SKM-1 (cell line): ENCODE data around the gene EDA.
"Not testable (repeated sequence)": the region's sequence is repeated elsewhere in the genome, so short reads cannot be mapped to it uniquely, and the experiment has no call there.

Source experiments
- DNase-seq: peaks from one replicate; lab custom pipeline; 2025; ENCODE audit not compliant: unreplicated experiment; lab: John Stamatoyannopoulos, UW

Gene EDA

GRCh38 chrX:69948276-69948797 is 332.4 kb downstream of the EDA start:
- no peak for DNase-seq

GRCh38 chrX:69951753-69952152 is 335.8 kb downstream of the EDA start:
- DNase-seq, result no peak

GRCh38 chrX:69959712-69960111 is 343.8 kb downstream of the EDA start:
- no peak for DNase-seq

DNA sequence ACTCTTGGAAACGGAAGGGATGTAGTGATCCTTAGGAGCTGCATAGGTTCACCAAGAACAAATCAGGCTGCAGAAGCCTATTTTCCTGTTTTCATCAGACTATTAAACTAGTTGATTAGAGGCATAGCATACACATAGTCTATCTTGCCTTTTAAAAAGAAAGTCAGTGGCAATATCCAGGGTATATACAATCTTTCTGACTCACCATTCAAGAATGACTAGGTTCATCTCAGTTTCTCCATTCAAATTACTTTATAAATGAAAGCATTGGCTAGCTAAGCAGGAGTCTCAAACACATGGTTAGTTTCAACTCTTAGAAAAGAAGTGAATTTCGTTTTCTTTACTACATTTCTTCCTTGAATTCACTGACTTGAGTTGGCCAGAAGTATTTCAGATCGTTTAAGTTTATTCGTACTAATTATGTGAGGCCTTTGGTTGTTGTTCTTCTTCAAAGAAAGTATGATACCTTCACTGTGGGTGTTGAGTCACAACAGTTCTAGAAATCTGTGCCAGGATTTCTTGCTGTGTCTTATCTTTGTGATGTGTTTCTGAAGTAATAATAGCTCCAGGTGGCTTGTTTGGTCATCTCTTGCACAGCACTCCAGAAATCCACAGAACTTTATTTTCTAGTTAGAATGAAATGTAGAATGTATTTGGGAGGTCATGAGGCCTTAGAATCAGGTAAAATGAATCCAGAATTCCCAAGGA is 345.6 kb downstream of the EDA start:
- DNase-seq, result no peak

- no peak for DNase-seq
Measured at GRCh38 chrX:69968950-69969349, 353.0 kb downstream of the EDA start.

GRCh38 chrX:69969460-69969859 is 353.5 kb downstream of the EDA start:
- DNase-seq, result no peak

GRCh38 chrX:69987691-69988090 is 371.8 kb downstream of the EDA start:
- no peak for DNase-seq

GRCh38 chrX:69988955-69989394 is 373.1 kb downstream of the EDA start:
- DNase-seq, result no peak

- DNase-seq, result no peak
Measured at GRCh38 chrX:69991685-69992084, 375.8 kb downstream of the EDA start.

DNA sequence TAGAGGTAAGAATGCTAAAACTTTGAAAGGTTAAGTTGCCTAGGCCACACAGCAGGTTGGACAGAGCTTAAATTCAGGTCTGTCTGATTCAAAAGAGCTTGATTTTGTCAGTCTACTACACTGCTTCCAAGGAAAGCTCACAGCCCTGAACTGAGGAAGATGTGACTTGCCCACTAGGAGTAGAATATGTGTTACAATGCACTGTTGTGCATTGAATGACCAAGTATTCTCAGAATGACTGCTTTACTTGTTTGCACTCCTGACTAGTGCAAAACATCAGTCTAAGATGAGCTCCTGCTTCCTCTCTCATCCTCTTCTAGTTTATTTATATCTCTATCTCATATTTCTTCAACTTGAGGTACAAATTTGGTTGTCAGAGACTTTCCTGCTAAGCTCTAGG is 377.6 kb downstream of the EDA start:
- no peak for DNase-seq

DNA sequence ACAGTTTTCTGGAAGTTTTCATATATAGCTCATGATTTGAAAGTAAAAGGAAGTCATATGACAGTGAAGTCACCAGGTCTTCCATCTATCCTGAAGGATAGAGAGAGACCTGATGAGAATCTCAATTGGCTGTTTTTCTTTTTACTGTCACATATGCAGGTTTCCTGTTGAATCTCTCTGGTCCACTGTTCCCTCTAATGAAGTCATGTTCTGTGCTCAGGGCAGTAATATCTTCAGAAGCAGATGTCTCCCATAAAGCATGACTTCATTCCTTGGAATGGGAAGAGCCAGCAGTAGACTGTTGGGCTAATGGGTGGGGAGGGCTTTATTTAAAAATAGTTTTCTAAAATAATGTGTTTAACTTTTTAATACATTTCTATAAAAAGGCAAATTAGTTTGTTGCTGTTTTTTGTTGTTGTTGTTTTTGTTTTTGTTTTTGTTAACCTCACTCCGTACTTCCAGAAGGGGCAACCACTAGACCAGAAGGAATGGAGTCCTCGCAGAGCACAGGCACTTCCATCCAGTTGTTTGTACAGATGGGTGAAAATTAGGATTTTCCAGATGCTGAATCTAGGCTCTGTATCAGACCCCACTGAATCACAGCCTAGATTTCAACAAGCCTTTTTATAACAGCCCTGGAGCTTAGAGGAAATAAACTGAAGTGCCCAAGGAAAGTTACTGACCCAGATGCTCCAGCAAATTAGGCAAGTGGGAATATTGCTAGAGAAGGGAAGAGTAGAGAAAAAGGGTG is 379.6 kb downstream of the EDA start:
- no peak for DNase-seq

DNA sequence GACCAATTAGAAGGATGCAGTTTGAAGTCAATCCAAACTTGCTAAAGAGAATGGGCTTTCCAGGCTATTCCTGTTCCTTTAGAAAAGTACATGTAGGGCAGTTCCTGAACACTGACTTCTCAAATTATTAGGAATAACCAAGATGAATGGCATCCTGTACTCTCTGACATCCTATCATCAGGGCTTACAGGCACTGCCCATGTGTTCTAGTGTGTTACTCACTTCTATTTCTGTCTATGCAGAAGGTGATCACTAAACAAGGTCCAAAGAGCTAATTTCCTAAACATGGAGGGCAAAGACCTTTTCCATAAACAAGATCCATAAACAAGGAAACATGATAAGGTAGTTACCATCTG is 380.2 kb downstream of the EDA start:
- no peak for DNase-seq

DNA sequence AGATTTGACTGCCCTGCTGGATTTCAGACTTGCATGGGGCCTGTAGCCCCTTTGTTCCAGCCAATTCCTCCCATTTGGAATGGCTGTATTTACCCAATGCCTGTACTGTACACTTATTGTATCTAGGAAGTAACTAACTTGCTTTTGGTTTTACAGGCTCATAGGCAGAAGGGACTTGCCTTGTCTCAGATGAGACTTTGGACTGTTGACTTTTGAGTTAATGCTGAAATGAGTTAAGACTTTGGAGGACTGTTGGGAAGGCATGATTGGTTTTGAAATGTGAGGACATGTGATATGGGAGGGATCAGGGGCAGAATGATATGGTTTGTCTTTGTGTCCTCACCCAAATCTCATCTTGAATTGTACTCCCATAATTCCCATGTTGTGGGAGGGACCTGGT is 382.4 kb downstream of the EDA start:
- not testable (repeated sequence) for DNase-seq

- DNase-seq, result no peak
Measured at GRCh38 chrX:70001269-70001668, 385.4 kb downstream of the EDA start.

DNA sequence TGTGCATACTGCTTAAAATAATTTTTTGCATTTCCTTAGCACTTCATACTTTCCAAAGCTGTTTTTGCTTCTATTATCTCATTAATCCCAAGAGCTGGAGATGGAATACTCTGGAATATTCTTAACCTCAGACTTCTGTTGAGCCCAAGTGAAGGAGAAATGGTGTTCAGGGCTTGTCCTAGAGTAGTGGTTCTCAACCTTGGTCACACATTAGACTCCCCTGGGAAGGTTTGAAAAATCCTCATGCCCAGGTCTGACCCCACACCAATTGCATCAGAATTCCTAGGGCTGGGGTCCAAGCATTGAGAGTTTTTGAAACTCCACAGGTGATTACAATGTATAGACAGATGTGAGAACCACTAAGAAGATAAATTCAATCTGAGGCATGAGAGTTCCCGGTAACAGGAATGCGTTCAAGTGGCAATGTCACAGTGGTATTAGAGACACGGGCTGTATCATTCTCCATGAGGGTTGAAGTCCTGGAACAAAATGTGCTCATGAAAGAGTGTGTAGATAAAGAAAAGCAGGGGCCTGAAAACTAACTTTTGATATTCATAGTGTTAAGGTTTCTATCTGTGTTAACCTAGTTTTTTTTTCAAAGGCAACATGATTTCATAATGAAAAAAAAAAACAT is 385.9 kb downstream of the EDA start:
- DNase-seq, result no peak

DNA sequence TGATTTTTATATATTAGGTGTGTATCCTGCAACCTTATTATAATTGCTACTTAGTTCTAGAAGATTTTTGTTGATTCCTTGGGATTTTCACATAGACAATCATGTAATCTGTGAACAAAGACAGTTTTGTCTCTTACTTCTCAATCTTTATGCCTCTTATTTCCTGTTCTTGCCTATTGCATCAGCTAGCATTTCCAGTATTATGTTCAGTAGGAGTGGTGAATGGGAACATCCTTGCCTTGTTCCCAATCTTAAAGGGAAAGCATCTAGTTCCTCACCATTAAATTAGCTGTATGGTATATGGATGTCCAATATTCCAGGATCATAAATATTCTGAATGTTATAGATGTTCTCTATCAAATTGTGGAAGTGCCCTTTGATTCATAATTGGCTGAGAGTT is 392.0 kb downstream of the EDA start:
- no peak for DNase-seq

DNA sequence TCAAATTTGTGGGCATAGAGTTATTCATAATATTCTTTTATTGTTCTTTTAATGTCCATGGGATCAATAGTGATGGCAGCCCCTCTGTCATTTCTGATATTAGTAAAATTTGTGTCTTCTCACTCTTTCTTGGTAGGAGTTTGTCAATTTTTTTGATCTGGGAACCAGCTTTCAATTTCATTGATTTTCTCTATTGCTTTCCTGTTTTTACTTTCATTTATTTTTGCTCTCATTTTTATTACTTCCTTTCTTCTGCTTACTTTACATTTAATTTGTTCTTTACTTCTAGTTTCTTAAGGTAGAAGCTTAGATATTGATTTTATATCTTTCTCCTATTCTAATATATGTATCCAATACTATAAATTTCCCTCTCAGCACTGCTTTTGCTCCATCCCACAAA is 393.1 kb downstream of the EDA start:
- DNase-seq, result no peak

GRCh38 chrX:70009970-70010369 is 394.1 kb downstream of the EDA start:
- DNase-seq, result no peak

- DNase-seq, result no peak
Measured at GRCh38 chrX:70012756-70013155, 396.8 kb downstream of the EDA start.

DNA sequence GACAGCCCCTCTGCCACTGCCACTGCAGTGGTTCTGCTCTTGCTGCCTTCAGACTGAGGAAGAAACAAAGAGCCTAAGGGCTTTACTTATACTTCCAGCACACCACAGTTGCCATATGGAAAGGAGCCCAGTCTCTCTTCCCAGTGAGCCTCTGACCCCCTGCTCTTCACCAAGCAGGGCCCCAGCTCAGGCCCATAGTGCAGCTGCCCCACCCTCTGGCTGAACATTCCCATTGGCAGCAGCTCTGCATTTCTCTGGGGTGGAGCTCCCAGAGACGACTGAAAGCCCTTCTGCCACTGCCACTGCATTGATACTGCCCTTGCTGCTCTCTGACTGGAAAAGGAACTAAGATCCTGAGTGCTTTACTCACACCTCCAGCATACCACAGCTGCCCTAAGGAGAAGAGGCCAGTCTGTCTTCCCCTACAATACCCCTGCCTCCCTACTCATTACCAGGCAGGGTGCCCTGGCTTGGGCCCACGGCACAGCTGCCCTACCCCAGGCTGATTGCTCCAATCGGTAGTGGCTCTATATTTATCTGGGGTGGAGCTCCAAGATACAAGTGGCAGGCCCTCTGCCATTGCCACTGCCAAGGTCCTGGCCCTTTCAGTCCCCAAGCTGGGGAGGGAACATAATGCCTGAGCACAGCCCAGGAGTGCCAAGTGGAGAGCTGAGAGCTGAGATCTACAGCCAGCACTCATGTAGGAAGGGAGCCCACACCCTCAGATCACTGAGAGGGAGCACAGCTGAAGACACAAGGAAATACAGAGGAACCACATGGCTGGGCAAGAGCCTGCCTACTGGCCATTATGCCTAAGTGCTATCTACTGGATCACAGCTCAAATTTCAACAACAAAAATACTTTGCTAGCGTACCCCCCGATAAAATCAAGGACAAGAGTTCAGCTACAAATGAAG is 397.8 kb downstream of the EDA start:
- DNase-seq, result no peak

GRCh38 chrX:70016513-70016912 is 400.6 kb downstream of the EDA start:
- no peak for DNase-seq
